Mononuclear cell (primary cell): Measurements from ENCODE around the gene CDC20. TPM values are rescaled to one million over a fixed set of nuclear protein-coding genes. Genes with fewer than 3 reads are reported as not detected.
A peak's percentile ranks its signal among the peaks of the same experiment; 100 is the strongest.
"Not testable (repeated sequence)": the region's sequence is repeated elsewhere in the genome, so short reads cannot be mapped to it uniquely, and the experiment has no call there.

Experiments
- H3K27me3 ChIP-seq: 2 replicates; pipeline ENCODE4 v1.6.0; 2011; ENCODE audit warnings: low read length, control low read depth; ENCODE audit not compliant: insufficient read depth
- H3K4me1 ChIP-seq: 2 replicates; pipeline ENCODE4 v1.5.1; 2011; ENCODE audit warnings: mild to moderate bottlenecking, low read length, control low read depth; ENCODE audit not compliant: insufficient read depth
- H3K4me3 ChIP-seq: 2 replicates; pipeline ENCODE4 v1.5.1; 2011; ENCODE audit warnings: mild to moderate bottlenecking, low read length, moderate library complexity
- H3K9me3 ChIP-seq: 2 replicates; pipeline ENCODE4 v1.5.1; 2011; ENCODE audit warnings: low read depth, mild to moderate bottlenecking, control low read depth, low read length
- total RNA-seq: library from RNA; depleted of rRNA; stranded (reverse); fragments of >200 nt; gene quantifications from one replicate; pipeline ENCODE4 v1.2.3, GENCODE V29; 2012

The CDC20 gene
- total RNA-seq, 1 donor, result 0.52 TPM

DNA sequence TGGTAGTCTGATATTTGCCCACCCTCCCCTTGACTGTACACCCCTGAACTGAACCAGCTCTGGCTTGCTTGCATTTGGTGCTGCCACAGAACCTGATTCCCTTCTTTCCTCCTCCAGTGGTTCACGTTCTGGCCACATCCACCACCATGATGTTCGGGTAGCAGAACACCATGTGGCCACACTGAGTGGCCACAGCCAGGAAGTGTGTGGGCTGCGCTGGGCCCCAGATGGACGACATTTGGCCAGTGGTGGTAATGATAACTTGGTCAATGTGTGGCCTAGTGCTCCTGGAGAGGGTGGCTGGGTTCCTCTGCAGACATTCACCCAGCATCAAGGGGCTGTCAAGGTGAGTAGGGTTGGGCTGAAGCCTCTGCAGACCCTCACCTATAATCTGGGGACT lies 1.8 kb downstream of the CDC20 start:
- no peaks in the 10 kb centered on the region for H3K9me3 ChIP-seq
- H3K4me3 ChIP-seq, result no peak overlapping the region
- peaks cover 50% of the 10 kb centered on the region for H3K4me1 ChIP-seq
- H3K27me3 ChIP-seq, result no peaks in the 10 kb centered on the region

DNA sequence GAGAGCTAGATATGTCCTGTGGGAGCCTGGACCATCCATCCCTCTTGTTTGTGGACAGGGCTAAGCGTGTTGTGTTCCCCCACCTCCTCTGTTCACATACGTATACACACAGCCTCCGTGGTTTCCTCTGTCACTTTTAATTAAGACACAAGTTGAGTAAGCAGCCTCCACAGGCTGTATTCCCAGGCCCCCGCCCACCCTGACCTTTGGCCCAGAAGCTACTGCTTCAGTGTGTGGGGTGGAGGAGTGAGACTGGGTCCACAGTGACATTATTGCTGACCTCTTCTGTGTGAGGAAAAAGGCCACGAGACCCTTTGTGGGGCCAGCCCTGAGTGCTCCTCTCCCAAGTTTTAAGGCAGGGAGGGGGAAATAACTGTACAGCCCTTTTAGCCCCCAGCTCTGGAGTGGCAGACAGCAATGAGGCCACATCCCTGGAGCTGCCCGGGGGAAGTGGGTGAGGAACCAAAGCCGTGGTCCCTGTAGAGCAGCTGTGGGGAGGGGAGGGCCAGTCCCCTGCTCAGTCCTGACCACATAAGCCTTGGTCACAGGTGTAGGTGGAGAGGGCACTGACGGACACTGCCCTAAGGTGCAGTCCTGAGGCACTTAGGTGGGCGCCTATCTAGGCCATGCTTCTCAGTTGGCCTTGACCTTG lies 4.6 kb downstream of the CDC20 start:
- H3K4me1 ChIP-seq, result peaks cover 59% of the 10 kb centered on the region
- H3K27me3 ChIP-seq, result no peaks in the 10 kb centered on the region
- no peak overlapping the region for H3K4me3 ChIP-seq
- no peaks in the 10 kb centered on the region for H3K9me3 ChIP-seq

DNA sequence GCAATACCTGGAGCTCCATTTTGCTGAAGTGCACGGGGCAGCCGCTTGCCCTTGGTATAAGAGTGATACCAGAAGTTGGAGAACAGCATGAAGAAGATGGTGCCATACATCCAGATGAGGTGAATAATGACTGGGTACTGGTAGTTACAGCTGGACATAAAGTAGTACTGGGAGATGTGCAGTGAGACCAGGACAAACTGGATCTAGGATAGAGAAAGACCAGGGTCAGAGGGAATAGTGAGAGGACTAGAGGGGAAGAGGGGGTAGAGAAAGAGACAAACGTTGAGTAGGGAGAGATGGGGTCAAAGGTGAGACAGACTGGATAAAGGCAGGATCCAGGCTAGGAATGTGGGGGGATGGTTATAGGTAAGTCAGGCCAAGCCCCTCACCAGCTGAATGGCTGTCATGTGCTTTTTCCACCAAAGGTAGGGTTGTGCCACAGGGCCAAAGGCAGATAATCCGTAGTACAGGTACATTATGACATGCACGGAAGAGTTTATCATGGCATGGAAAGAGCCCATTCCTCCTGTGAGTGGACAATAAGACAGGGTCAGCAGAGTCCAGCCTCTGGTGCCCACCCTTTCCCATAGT lies 5.2 kb downstream of the CDC20 start:
- Histone ChIP-seq H3K4me3 (no peak overlapping the region), H3K4me1 (peaks cover 64% of the 10 kb centered on the region), H3K9me3 (no peaks in the 10 kb centered on the region)

GRCh38 chr1:43365678-43366077 lies 6.9 kb downstream of the CDC20 start:
- Histone ChIP-seq H3K4me3 (no peak overlapping the region), H3K27me3 (no peaks in the 10 kb centered on the region), H3K9me3 (no peaks in the 10 kb centered on the region), H3K4me1 (peaks cover 54% of the 10 kb centered on the region)

More for the DNA sequence above, 5.2 kb downstream of the CDC20 start:
- H3K27me3 ChIP-seq, result no peaks in the 10 kb centered on the region

GRCh38 chr1:43366179-43366578 lies 7.4 kb downstream of the CDC20 start:
- no peak overlapping the region for H3K4me3 ChIP-seq
- no peaks in the 10 kb centered on the region for H3K27me3 ChIP-seq
- H3K9me3 ChIP-seq, result no peaks in the 10 kb centered on the region
- peaks cover 49% of the 10 kb centered on the region for H3K4me1 ChIP-seq

DNA sequence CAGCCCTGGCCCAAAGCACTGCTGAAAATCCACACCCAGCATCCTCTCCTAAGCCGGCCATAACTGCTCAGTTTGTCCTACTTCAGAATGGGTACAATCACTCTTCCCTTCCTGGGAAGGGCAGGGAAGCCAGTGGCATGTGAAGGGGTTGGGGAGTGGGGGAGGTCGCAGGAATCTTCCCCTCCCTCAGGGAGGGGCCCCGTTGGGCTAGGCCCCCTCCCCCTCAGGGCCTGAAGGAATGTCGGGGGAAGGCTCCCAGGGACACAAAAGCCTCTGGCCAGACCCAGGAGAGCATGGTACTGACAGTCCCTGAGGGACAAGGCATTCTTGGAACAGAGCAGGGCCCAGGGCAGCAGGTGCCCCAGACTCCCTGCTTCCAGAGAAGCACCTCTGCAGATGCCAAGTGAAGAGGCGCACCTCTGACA lies 7.8 kb downstream of the CDC20 start:
- Histone ChIP-seq H3K27me3 (no peaks in the 10 kb centered on the region), H3K9me3 (no peaks in the 10 kb centered on the region), H3K4me3 (peak overlapping the region; percentile 75), H3K4me1 (peaks cover 44% of the 10 kb centered on the region)

DNA sequence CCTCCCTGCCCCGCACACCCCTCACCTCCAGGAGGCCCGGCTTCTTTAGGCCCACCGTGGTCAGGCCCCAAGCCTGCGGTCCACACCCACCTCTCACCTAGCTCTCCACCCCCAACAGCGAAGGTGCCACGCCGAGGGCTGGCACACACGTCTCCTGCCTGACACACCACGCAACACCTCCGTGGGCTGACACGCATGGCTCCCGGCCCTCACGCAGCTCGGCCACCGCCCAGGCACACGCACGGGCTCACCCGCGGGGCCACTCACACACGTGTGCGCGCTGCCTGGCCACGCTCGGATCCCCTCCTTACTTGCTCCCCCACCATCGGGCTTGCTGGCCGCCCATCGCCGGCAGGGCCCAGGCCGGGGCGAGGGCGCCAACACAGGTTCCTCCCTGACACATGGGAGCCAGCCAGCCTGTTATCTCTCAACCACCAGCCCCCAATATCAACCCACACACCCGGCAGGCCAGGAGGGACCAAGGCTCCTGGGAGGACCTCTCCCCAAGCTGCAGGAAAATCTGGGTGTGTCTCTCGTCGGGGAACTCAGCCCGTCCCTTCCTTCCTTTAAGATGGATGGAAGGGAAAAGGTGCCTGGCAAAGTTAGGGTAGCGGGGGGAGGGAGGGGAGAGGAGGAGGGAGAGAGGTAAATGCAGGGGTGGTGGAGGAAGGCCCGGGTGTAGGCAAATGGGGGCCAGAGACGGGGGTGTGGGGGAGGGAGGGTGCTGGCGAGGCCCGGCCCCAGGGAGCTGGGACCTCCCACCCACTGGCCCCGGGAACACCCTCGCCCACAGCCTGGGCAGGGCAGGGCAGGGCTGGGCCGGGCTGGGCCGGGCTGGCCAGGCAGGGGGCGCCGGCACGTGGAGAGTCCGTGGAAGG lies 8.5 kb downstream of the CDC20 start:
- peak overlapping the region; percentile 75 for H3K4me3 ChIP-seq

DNA sequence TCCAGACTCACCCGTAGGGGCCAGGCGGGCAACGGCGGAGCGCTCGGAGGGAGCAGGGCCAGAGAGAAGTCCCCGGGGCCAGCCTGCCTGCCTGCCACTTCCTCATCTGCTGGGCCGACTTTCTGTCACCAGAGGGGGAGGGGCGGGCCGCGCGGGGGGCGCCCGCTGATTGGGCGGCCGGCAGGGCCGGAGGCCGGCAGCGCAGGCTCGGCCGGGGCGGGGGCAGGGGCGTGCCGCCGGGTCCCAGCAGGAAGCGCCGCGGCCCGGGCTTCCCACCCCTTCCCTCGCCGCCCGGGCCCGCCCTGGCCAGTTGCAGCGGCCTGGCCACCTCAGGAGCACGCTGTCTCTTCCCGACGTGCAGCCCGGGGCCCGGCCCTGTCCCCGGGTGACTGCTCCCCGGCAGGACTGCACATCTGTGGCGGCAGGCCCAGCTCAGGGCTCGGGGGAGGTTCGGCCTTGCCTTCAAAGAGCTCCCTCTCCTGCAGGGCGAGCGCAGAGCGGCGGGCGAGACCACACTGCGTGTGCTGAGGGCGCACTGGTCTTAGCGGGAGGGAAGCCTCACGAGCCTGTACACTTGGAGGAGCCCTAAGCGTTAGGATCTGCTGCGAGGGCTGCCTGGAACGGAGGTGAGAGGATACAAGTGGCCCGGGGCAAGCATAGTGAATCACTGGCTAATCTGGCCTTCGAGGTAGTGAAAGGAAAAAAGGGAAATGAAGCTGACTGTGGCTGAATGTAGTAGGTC lies 9.3 kb downstream of the CDC20 start, which contains the start of gene ELOVL1:
ELOVL1 (minus strand) TSS at position 108 of the 742 bp plus-strand sequence. CDS start 2,402 bp downstream, outside the sequence.
- peaks cover 41% of the 10 kb centered on the region for H3K4me1 ChIP-seq

More for the DNA sequence above, 8.5 kb downstream of the CDC20 start:
- Histone ChIP-seq H3K4me1 (peaks cover 38% of the 10 kb centered on the region), H3K9me3 (no peaks in the 10 kb centered on the region), H3K27me3 (no peaks in the 10 kb centered on the region)

DNA sequence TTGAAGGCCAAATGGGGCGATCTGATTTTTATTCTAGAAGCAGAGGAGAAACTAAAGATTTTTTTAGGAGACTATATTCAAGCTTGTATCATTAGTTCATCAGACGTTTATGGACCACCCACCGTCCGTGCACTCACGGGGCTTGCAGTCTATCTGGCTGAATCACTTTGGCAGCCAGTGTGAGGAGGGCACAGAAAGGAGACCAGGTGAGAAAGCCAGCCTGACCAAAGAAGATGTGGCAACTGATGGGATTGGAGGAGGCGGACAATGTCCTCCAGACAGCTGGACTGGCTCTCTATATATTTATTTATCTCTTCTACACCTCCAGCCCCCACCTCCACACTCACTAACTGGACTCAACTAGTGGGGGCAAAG lies 9.9 kb downstream of the CDC20 start:
- Histone ChIP-seq H3K4me1 (peaks cover 45% of the 10 kb centered on the region), H3K4me3 (peak overlapping the region; percentile 75), H3K27me3 (no peaks in the 10 kb centered on the region), H3K9me3 (no peaks in the 10 kb centered on the region)

More for the DNA sequence above, 9.3 kb downstream of the CDC20 start, which contains the start of gene ELOVL1:
- Histone ChIP-seq H3K9me3 (no peaks in the 10 kb centered on the region), H3K4me3 (peak within 1 kb of the TSS; percentile 75), H3K27me3 (no peaks in the 10 kb centered on the region)

- H3K27me3 ChIP-seq, H3K9me3 ChIP-seq, H3K4me3 ChIP-seq: not testable (repeated sequence)
- peaks cover 41% of the 10 kb centered on the region for H3K4me1 ChIP-seq
Observed at GRCh38 chr1:43369779-43370178, 11.0 kb downstream of the CDC20 start.

DNA sequence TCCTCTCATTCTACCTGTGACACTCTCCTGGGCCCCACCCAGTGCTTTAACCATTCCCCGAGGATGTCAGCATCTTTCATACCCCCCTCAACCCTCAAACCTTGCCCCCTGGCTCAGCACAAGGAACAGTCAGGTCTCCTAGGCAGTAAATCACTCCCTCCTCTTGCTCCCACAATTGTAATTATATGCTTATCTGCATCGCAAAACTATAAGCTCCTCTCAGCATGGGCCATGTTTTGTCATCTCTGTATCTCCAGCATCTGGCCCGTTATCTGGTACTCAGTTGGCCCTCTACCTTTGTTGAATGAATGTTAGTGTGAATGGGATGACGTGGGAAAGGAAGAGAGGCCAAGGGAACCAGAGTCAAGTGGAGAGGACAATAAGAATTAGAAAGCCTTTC lies 11.8 kb downstream of the CDC20 start:
- Histone ChIP-seq H3K27me3 (no peaks in the 10 kb centered on the region), H3K4me3 (no peak overlapping the region)

DNA sequence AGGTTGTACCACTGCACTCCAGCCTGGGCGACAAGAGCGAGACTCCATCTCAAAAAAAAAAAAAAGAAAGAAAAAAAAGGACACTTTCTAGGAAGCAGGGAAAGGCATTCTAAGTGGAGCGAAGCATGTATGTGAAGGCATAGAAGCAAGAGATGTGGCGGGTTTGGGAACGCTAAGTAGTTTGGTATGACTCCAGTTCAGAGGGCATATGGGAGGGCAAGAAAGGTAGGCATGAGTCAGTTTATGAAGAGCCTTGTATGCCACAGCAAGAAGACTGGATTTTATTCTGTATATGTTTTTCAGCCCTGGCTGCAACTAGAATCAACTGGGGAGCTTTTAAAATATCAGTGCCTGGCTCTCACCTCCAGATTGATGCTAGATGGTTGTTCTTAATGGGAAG lies 13.4 kb downstream of the CDC20 start:
- Histone ChIP-seq H3K4me1 (peaks cover 23% of the 10 kb centered on the region), H3K4me3 (no peak overlapping the region), H3K9me3 (no peaks in the 10 kb centered on the region), H3K27me3 (no peaks in the 10 kb centered on the region)

More for the DNA sequence above, 11.8 kb downstream of the CDC20 start:
- H3K9me3 ChIP-seq, result no peaks in the 10 kb centered on the region
- peaks cover 39% of the 10 kb centered on the region for H3K4me1 ChIP-seq

- no peaks in the 10 kb centered on the region for H3K27me3 ChIP-seq
- no peak overlapping the region for H3K4me3 ChIP-seq
- peaks cover 21% of the 10 kb centered on the region for H3K4me1 ChIP-seq
- H3K9me3 ChIP-seq, result no peaks in the 10 kb centered on the region
Observed at GRCh38 chr1:43373066-43373940, 14.5 kb downstream of the CDC20 start.

- H3K27me3 ChIP-seq, result no peaks in the 10 kb centered on the region
- H3K4me3 ChIP-seq, result no peak overlapping the region
- no peaks in the 10 kb centered on the region for H3K9me3 ChIP-seq
- peaks cover 19% of the 10 kb centered on the region for H3K4me1 ChIP-seq
Observed at GRCh38 chr1:43376723-43377235, 18.0 kb downstream of the CDC20 start.
